T47D (cell line): Measurements from ENCODE around the gene TFF1.

Source experiments
- DNase-seq, 2 experiments: peaks; one replicate each; pipeline versions ENCODE4 v3.0.0 to v3.0.0-alpha.2; 2011 to 2012; ENCODE audit warnings: low read depth in 1 of 2, low spot score in 1 of 2
- JUND ChIP-seq: IDR thresholded peaks from 2 replicates; pipeline ENCODE4 v1.6.1; 2012; ENCODE audit warnings: low read depth
- in situ Hi-C: cut with HindIII; loops from 2 replicates; pipeline ENCODE4 v1.10.0; 2016; ENCODE audit warnings: low sequenced_read_pairs, low pct_unique_long_range_greater_than_20kb

Gene TFF1

DNA sequence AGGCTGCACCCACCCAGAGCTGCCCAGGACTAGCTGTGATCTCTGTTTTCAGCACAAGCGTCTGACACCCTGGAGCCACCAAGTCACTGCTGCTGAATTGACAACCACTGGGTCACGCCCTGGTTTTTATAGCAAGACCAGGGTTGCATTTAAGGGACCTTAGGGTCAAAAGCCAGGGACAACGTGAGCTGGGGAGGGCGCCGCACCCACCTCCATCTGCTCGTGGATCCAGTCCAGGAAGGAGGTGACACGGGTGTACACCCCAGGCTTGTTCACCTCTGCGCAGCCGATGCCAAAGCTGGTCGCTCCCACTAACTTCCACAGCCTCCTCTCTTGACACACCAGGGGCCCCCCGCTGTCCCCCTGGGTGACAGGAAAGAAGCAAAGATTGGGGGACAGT is 9.2 kb upstream of the TFF1 start:
- in situ Hi-C loops: no loop called here
- DNase-seq: peak in 1 of 2 experiments; percentile 42
- no peak for TF ChIP-seq JUND

DNA sequence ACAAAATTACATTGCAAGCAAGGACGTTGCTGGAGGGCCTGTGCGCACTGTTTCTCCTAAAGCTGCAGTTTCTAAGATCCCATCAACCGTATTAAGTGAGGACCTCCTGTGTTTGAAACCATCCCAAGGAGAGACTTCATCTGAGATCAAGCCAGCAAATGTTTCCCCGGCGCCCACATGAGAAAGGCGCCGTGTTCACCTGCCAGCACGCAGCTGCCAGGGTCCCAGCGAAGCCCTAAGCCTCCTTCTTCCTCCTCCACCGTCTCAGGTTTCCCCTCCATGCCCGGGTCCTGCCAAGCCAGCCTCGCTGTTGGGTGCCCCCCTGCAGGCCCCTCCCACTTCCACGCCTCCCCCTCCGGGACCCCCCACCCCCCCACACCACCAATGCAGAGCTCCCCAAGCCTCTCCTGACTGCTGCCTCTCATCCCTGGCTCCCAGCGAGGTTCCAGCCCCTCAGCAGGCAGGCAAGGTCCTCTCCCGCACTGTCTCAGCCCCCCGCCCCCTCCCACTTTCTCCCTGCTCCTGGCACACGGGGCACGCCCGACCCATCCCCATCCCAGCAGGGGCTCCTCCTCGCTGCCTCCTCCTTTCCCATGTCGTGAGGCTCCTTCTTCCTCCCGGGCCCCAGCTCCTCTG is 8.6 kb upstream of the TFF1 start:
- TF ChIP-seq JUND: no peak
- in situ Hi-C loops: no loop called here
- DNase-seq: no peak

- TF ChIP-seq JUND: no peak
- no peak for DNase-seq
- in situ Hi-C loops: no loop called here
These were observed 8.1 kb upstream of the TFF1 start for GRCh38 chr21:42374457-42374856.

GRCh38 chr21:42373908-42374455 is 7.6 kb upstream of the TFF1 start:
- no peak for TF ChIP-seq JUND
- DNase-seq: no peak
- in situ Hi-C loops: no loop called here

GRCh38 chr21:42373196-42373907 is 7.0 kb upstream of the TFF1 start:
- in situ Hi-C loops: no loop called here
- no peak for TF ChIP-seq JUND
- DNase-seq: no peak

DNA sequence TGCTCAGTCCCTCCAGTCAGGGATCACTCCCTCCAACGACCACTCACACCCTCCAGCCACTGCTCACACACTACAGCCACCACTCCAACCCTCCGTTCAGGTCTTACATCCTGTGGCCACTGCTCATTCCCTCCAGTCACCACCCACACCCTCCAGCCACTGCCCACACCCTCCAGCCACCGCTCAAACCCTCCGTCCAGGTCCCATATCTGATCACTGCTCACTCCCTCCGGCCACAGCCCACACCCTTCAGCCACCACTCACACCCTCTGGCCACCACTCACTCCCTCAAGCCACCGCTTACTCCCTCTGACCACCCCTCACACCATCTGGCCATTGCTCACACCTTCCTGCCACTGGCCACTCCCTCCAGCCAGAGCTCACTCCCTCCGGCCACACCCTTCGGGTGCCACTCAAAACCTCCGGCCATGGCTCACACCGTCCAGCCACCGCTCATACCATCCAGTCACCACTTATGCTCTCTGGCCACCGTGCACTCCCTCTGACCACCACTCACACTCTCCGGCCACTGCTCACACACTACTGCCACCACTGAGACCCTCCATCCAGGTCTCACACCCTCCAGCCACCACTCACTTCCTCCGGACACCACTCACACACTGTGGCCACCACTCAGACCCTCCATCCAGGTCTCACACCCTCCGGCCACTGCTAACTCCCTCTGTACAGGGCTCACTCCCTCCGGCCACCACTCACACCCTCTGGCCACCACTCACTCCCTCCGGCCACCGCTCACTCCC is 4.7 kb upstream of the TFF1 start:
- no peak for DNase-seq
- no peak for TF ChIP-seq JUND
- in situ Hi-C loops: no loop called here

- in situ Hi-C loops: no loop called here
- no peak for DNase-seq
- no peak for TF ChIP-seq JUND
These were observed 3.5 kb upstream of the TFF1 start for GRCh38 chr21:42369821-42370220.

DNA sequence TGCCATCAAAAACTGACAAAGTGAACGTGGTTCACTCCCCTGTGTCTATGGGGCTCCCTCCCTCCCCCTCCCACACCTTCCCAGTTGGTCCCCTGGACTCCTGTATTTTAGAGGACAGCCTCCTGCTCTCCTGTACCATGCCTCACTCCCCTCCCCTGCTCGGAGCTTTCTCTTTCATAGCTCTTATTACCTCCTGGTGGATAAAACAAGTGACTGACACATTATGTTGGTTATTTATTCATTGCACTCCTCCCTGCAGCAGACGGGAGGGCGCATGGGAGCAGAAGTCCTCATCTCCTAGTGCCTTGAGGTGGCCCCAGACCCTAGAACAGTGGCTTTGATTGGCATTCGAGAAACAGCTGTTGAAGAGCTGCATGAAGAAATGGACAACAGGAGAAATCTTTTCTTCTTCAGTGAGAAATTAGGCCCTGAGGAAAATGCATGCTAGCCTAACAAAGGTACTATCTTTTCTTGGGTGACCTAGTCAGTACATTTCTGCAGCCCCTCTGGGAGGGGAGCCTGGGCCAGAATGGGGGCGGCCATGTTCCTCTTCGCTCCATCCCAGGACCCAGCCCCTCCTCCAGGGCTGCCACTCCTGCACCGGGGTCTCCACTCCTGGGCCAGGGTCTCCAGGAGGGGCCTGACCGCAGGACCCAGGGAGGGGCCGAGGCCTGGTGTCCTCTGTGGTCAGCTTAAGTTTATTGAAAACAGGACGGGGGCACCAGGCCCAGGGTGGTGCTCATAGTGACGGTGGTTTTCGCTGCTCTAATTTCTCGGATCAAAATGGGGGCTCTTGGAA is 1.2 kb upstream of the TFF1 start:
- in situ Hi-C loops: no loop called here
- TF ChIP-seq JUND: no peak
- peak in 1 of 2 experiments; percentile 64 for DNase-seq

GRCh38 chr21:42365770-42366169 is 565 bp downstream of the TFF1 start:
- in situ Hi-C loops: no loop called here
- no peak for TF ChIP-seq JUND
- no peak for DNase-seq

GRCh38 chr21:42364304-42364865 is 1.9 kb downstream of the TFF1 start:
- in situ Hi-C loops: no loop called here
- no peak for TF ChIP-seq JUND
- no peak for DNase-seq

- in situ Hi-C loops: no loop called here
- no peak for TF ChIP-seq JUND
These were observed 3.0 kb downstream of the TFF1 start for GRCh38 chr21:42363312-42363711.

GRCh38 chr21:42362700-42363099 is 3.6 kb downstream of the TFF1 start:
- in situ Hi-C loops: no loop called here
- no peak for DNase-seq
- TF ChIP-seq JUND: no peak

More at GRCh38 chr21:42363312-42363711, 3.0 kb downstream of the TFF1 start:
- DNase-seq: peak in 1 of 2 experiments; percentile 74
